NCI-H1105 (cell line): Measurements from ENCODE around the gene PADI1.

Experiments
- DNase-seq: peaks from one replicate; lab custom pipeline; 2025; lab: John Stamatoyannopoulos, UW

PADI1 gene

GRCh38 chr1:17196496-17197185 lies 8.3 kb upstream of the PADI1 start:
- DNase-seq, result no peak

- no peak for DNase-seq
Observed at GRCh38 chr1:17197696-17198095, 7.2 kb upstream of the PADI1 start.

- DNase-seq, result no peak
Observed at GRCh38 chr1:17198476-17199258, 6.3 kb upstream of the PADI1 start.

- no peak for DNase-seq
Observed at GRCh38 chr1:17199267-17200044, 5.5 kb upstream of the PADI1 start.

GRCh38 chr1:17200246-17200645 lies 4.7 kb upstream of the PADI1 start:
- DNase-seq, result no peak

GRCh38 chr1:17200756-17201155 lies 4.2 kb upstream of the PADI1 start:
- no peak for DNase-seq

GRCh38 chr1:17201201-17202021 lies 3.5 kb upstream of the PADI1 start:
- no peak for DNase-seq

- no peak for DNase-seq
Observed at GRCh38 chr1:17205652-17206051, 724 bp downstream of the PADI1 start.

- DNase-seq, result no peak
Observed at GRCh38 chr1:17206196-17206595, 1.3 kb downstream of the PADI1 start.

- no peak for DNase-seq
Observed at GRCh38 chr1:17207046-17207445, 2.1 kb downstream of the PADI1 start.

- no peak for DNase-seq
Observed at GRCh38 chr1:17207540-17207939, 2.6 kb downstream of the PADI1 start.

- DNase-seq, result no peak
Observed at GRCh38 chr1:17207966-17208418, 3.1 kb downstream of the PADI1 start.

GRCh38 chr1:17208546-17208945 lies 3.6 kb downstream of the PADI1 start:
- DNase-seq, result no peak

- no peak for DNase-seq
Observed at GRCh38 chr1:17209430-17209829, 4.5 kb downstream of the PADI1 start.

- DNase-seq, result no peak
Observed at GRCh38 chr1:17210176-17210575, 5.2 kb downstream of the PADI1 start.

- no peak for DNase-seq
Observed at GRCh38 chr1:17211377-17211776, 6.4 kb downstream of the PADI1 start.

- DNase-seq, result no peak
Observed at GRCh38 chr1:17212009-17212408, 7.1 kb downstream of the PADI1 start.

GRCh38 chr1:17212487-17213121 lies 7.7 kb downstream of the PADI1 start:
- no peak for DNase-seq

GRCh38 chr1:17213148-17213781 lies 8.3 kb downstream of the PADI1 start:
- DNase-seq, result no peak

GRCh38 chr1:17213782-17214148 lies 8.8 kb downstream of the PADI1 start:
- DNase-seq, result no peak
